ENCODE measurements around the gene SLC30A7.

SLC30A7 gene

DNA sequence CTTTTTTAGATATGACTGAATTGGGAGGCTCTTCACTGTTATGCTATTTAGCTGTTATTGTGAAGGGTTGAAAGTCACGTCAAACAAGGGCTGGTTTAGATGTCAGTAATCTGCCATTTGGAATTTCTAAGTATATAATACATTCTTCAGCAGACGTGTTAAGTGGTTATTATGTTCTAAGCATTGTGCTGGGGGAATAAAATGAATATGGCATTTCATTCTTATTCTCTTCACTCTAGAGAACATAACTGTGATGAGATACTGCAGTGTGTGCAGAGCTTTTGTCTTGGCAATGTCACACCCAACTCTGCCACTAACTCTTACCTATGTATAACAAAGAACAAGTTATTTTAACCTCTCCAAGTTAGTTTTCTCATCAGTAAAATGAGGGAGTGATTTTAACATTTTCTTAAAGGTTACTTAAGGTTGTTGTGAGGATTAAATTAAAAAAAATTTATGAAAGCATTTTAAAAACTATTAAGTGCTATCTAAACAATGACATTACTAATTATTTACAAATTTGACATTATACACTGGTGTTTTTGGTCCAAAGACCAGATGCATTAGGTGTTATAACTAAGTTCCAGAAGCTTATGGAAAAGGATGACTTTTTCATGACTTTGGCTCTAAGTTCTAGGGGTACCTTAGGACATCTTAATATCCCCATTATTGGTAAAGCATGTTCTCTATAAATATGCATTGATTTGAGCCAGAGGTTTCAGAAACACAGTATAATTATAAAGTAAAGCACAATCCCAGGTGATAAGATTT lies 58.3 kb downstream of the SLC30A7 start:
- Histone ChIP-seq H3K9me3 (replicated peaks in 1 of 2; ENCODE audit: control insufficient read depth in 2 of 2, insufficient read depth in 1 of 2, low read depth in 1 of 2, low read length in 2 of 2) (no peaks in the 10 kb centered on the region), H3K27ac (replicated peaks; ENCODE audit: low read length) (no peak overlapping the region)

GRCh38 chr1:100955322-100955721 lies 59.4 kb downstream of the SLC30A7 start:
- no peak overlapping the region for H3K9ac ChIP-seq (ENCODE audit: low read depth, low read length, poor library complexity)
- no peak overlapping the region for H2BK12ac ChIP-seq (ENCODE audit: low read length)
- H3K14ac ChIP-seq (ENCODE audit: low read length) = no peak overlapping the region
- WGBS, 2 donors (ENCODE audit: extremely low coverage in 2 of 2, insufficient read length in 2 of 2, insufficient replicate concordance in 1 of 2) = no CpG with 5 or more reads among the region's 1 CpG
- H3K27ac ChIP-seq (replicated peaks; ENCODE audit: low read length) = no peak overlapping the region
- H3K79me1 ChIP-seq (ENCODE audit: low read depth, low read length) = no peaks in the 10 kb centered on the region
- no peak overlapping the region for H4K8ac ChIP-seq (ENCODE audit: low read depth, low read length)
- no peak overlapping the region for H4K91ac ChIP-seq (ENCODE audit: low read depth, low read length, poor library complexity)
- H3K23ac ChIP-seq (ENCODE audit: low read depth, low read length, poor library complexity) = no peak overlapping the region
- DNase-seq (ENCODE audit: low spot score) = peak; percentile 46
- H3K4me2 ChIP-seq (ENCODE audit: insufficient read depth, low read length, poor library complexity, severe bottlenecking) = no peak overlapping the region
- no peak overlapping the region for H3K4me3 ChIP-seq (ENCODE audit: low read length in 2 of 2)
- no peak overlapping the region for H2BK15ac ChIP-seq (ENCODE audit: low read length)
- H3K4ac ChIP-seq (ENCODE audit: low read length) = no peak overlapping the region
- H3K27me3 ChIP-seq (ENCODE audit: control insufficient read depth in 3 of 3, insufficient read depth in 3 of 3, low read depth in 1 of 3, low read length in 3 of 3) = no peaks in the 10 kb centered on the region
- no peak overlapping the region for H2AFZ ChIP-seq (ENCODE audit: low read length)
- no peak overlapping the region for H2BK5ac ChIP-seq (ENCODE audit: low read length)
- H3K9me3 ChIP-seq (replicated peaks in 1 of 2; ENCODE audit: control insufficient read depth in 2 of 2, insufficient read depth in 1 of 2, low read depth in 1 of 2, low read length in 2 of 2) = no peaks in the 10 kb centered on the region
- peaks cover 0 to 26% of the 10 kb centered on the region in 2 donors for H3K36me3 ChIP-seq (replicated peaks in 1 of 2; ENCODE audit: control insufficient read depth in 2 of 2, insufficient read depth in 2 of 2, low read length in 2 of 2)
- H2BK120ac ChIP-seq (ENCODE audit: low read depth, low read length) = no peak overlapping the region
- H3K4me1 ChIP-seq (ENCODE audit: control insufficient read depth in 2 of 2, insufficient read depth in 1 of 2, low read depth in 1 of 2, low read length in 2 of 2) = peaks cover 6 to 9% of the 10 kb centered on the region in 2 donors
- no peak overlapping the region for H3K18ac ChIP-seq (ENCODE audit: low read length)
- H2AK5ac ChIP-seq (ENCODE audit: low read depth, low read length) = no peak overlapping the region

More for the DNA sequence above, 58.3 kb downstream of the SLC30A7 start:
- Histone ChIP-seq H3K4me3 (ENCODE audit: low read length in 2 of 2) (no peak overlapping the region), H2AFZ (ENCODE audit: low read length) (no peak overlapping the region), H3K27me3 (ENCODE audit: control insufficient read depth in 3 of 3, insufficient read depth in 3 of 3, low read depth in 1 of 3, low read length in 3 of 3) (no peaks in the 10 kb centered on the region), H2BK12ac (ENCODE audit: low read length) (no peak overlapping the region), H3K14ac (ENCODE audit: low read length) (no peak overlapping the region), H2BK120ac (ENCODE audit: low read depth, low read length) (no peak overlapping the region), H3K4ac (ENCODE audit: low read length) (no peak overlapping the region), H2BK15ac (ENCODE audit: low read length) (no peak overlapping the region), H2AK5ac (ENCODE audit: low read depth, low read length) (no peak overlapping the region), H3K36me3 (replicated peaks in 1 of 2; ENCODE audit: control insufficient read depth in 2 of 2, insufficient read depth in 2 of 2, low read length in 2 of 2) (peaks cover 0 to 34% of the 10 kb centered on the region in 2 donors), H3K4me1 (ENCODE audit: control insufficient read depth in 2 of 2, insufficient read depth in 1 of 2, low read depth in 1 of 2, low read length in 2 of 2) (peaks cover 6 to 19% of the 10 kb centered on the region in 2 donors), H3K9ac (ENCODE audit: low read depth, low read length, poor library complexity) (no peak overlapping the region), H4K91ac (ENCODE audit: low read depth, low read length, poor library complexity) (no peak overlapping the region), H3K23ac (ENCODE audit: low read depth, low read length, poor library complexity) (no peak overlapping the region), H2BK5ac (ENCODE audit: low read length) (no peak overlapping the region), H3K79me1 (ENCODE audit: low read depth, low read length) (no peaks in the 10 kb centered on the region), H3K18ac (ENCODE audit: low read length) (no peak overlapping the region), H3K4me2 (ENCODE audit: insufficient read depth, low read length, poor library complexity, severe bottlenecking) (no peak overlapping the region), H4K8ac (ENCODE audit: low read depth, low read length) (no peak overlapping the region)
- no peak for DNase-seq (ENCODE audit: low spot score)
- no CpG with 5 or more reads among the region's 2 CpGs for WGBS, 2 donors (ENCODE audit: extremely low coverage in 2 of 2, insufficient read length in 2 of 2, insufficient replicate concordance in 1 of 2)

- no peaks in the 10 kb centered on the region for H3K27me3 ChIP-seq (ENCODE audit: control insufficient read depth in 3 of 3, insufficient read depth in 3 of 3, low read depth in 1 of 3, low read length in 3 of 3)
- H2BK5ac ChIP-seq (ENCODE audit: low read length) = no peak overlapping the region
- no peak overlapping the region for H3K4me2 ChIP-seq (ENCODE audit: insufficient read depth, low read length, poor library complexity, severe bottlenecking)
- H3K23ac ChIP-seq (ENCODE audit: low read depth, low read length, poor library complexity) = no peak overlapping the region
- H2BK15ac ChIP-seq (ENCODE audit: low read length) = no peak overlapping the region
- H4K91ac ChIP-seq (ENCODE audit: low read depth, low read length, poor library complexity) = no peak overlapping the region
- H3K9me3 ChIP-seq (replicated peaks in 1 of 2; ENCODE audit: control insufficient read depth in 2 of 2, insufficient read depth in 1 of 2, low read depth in 1 of 2, low read length in 2 of 2) = no peaks in the 10 kb centered on the region
- H2AK5ac ChIP-seq (ENCODE audit: low read depth, low read length) = no peak overlapping the region
- H3K4me1 ChIP-seq (ENCODE audit: control insufficient read depth in 2 of 2, insufficient read depth in 1 of 2, low read depth in 1 of 2, low read length in 2 of 2) = peaks cover 0 to 4% of the 10 kb centered on the region in 2 donors
- H4K8ac ChIP-seq (ENCODE audit: low read depth, low read length) = no peak overlapping the region
- H3K4me3 ChIP-seq (ENCODE audit: low read length in 2 of 2) = no peak overlapping the region
- no peak overlapping the region for H2AFZ ChIP-seq (ENCODE audit: low read length)
- H2BK120ac ChIP-seq (ENCODE audit: low read depth, low read length) = no peak overlapping the region
- H3K14ac ChIP-seq (ENCODE audit: low read length) = no peak overlapping the region
- H3K27ac ChIP-seq (replicated peaks; ENCODE audit: low read length) = no peak overlapping the region
- no CpG with 5 or more reads among the region's 5 CpGs for WGBS, 2 donors (ENCODE audit: extremely low coverage in 2 of 2, insufficient read length in 2 of 2, insufficient replicate concordance in 1 of 2)
- H2BK12ac ChIP-seq (ENCODE audit: low read length) = no peak overlapping the region
- no peak overlapping the region for H3K4ac ChIP-seq (ENCODE audit: low read length)
- H3K18ac ChIP-seq (ENCODE audit: low read length) = no peak overlapping the region
- H3K9ac ChIP-seq (ENCODE audit: low read depth, low read length, poor library complexity) = no peak overlapping the region
- H3K36me3 ChIP-seq (replicated peaks in 1 of 2; ENCODE audit: control insufficient read depth in 2 of 2, insufficient read depth in 2 of 2, low read length in 2 of 2) = peaks cover 0 to 38% of the 10 kb centered on the region in 2 donors
- no peak for DNase-seq (ENCODE audit: low spot score)
- no peaks in the 10 kb centered on the region for H3K79me1 ChIP-seq (ENCODE audit: low read depth, low read length)
These were observed 63.7 kb downstream of the SLC30A7 start for GRCh38 chr1:100959502-100960060.

- Histone ChIP-seq H2BK120ac (ENCODE audit: low read depth, low read length) (no peak overlapping the region), H2BK5ac (ENCODE audit: low read length) (no peak overlapping the region), H3K9me3 (replicated peaks in 1 of 2; ENCODE audit: control insufficient read depth in 2 of 2, insufficient read depth in 1 of 2, low read depth in 1 of 2, low read length in 2 of 2) (no peaks in the 10 kb centered on the region), H2BK15ac (ENCODE audit: low read length) (no peak overlapping the region), H3K18ac (ENCODE audit: low read length) (no peak overlapping the region), H2BK12ac (ENCODE audit: low read length) (no peak overlapping the region), H2AK5ac (ENCODE audit: low read depth, low read length) (no peak overlapping the region), H2AFZ (ENCODE audit: low read length) (no peak overlapping the region), H3K4me3 (ENCODE audit: low read length in 2 of 2) (no peak overlapping the region), H3K27me3 (ENCODE audit: control insufficient read depth in 3 of 3, insufficient read depth in 3 of 3, low read depth in 1 of 3, low read length in 3 of 3) (no peaks in the 10 kb centered on the region), H3K9ac (ENCODE audit: low read depth, low read length, poor library complexity) (no peak overlapping the region), H3K36me3 (replicated peaks in 1 of 2; ENCODE audit: control insufficient read depth in 2 of 2, insufficient read depth in 2 of 2, low read length in 2 of 2) (peaks cover 0 to 43% of the 10 kb centered on the region in 2 donors), H3K4ac (ENCODE audit: low read length) (no peak overlapping the region), H3K4me1 (ENCODE audit: control insufficient read depth in 2 of 2, insufficient read depth in 1 of 2, low read depth in 1 of 2, low read length in 2 of 2) (peaks cover 0 to 4% of the 10 kb centered on the region in 2 donors), H4K91ac (ENCODE audit: low read depth, low read length, poor library complexity) (no peak overlapping the region), H3K14ac (ENCODE audit: low read length) (no peak overlapping the region), H3K4me2 (ENCODE audit: insufficient read depth, low read length, poor library complexity, severe bottlenecking) (no peak overlapping the region), H3K27ac (replicated peaks; ENCODE audit: low read length) (no peak overlapping the region), H4K8ac (ENCODE audit: low read depth, low read length) (no peak overlapping the region), H3K79me1 (ENCODE audit: low read depth, low read length) (no peaks in the 10 kb centered on the region), H3K23ac (ENCODE audit: low read depth, low read length, poor library complexity) (no peak overlapping the region)
- WGBS, 2 donors (ENCODE audit: extremely low coverage in 2 of 2, insufficient read length in 2 of 2, insufficient replicate concordance in 1 of 2) = no CpG with 5 or more reads among the region's 1 CpG
- DNase-seq (ENCODE audit: low spot score) = no peak
These were observed 64.2 kb downstream of the SLC30A7 start for GRCh38 chr1:100960098-100960497.
